CD14-positive monocyte (primary cell): ENCODE measurements around the gene TRAPPC14. TPM values are rescaled to one million over a fixed set of nuclear protein-coding genes. Genes with fewer than 3 reads are reported as not detected.

Experiments used
- DNase-seq, 3 donors: peaks; one replicate each; pipeline ENCODE4 v3.0.0-alpha.2; 2011 to 2022
- H2AFZ ChIP-seq: 2 replicates; pipeline ENCODE4 v1.6.0; 2012; ENCODE audit warnings: mild to moderate bottlenecking, low read depth, low read length, inconsistent platforms; ENCODE audit not compliant: insufficient read depth, poor library complexity, severe bottlenecking
- H3K27ac ChIP-seq, 2 donors: 1 replicate in 1 of 2; 2 replicates in 1 of 2; pipeline ENCODE4 v1.5.1; 2012 to 2013; ENCODE audit warnings: low read length in 2 of 2, control low read depth in 1 of 2, inconsistent platforms in 1 of 2, low read depth in 1 of 2, mild to moderate bottlenecking in 1 of 2
- H3K27me3 ChIP-seq, 2 donors: one replicate each; pipeline versions ENCODE4 v1.6.0 to v1.6.1; 2011 to 2013; ENCODE audit warnings: low read length in 2 of 2; ENCODE audit not compliant: control insufficient read depth in 2 of 2, insufficient read depth in 2 of 2
- H3K36me3 ChIP-seq, 2 donors: replicated peaks in 1 of 2; 1 replicate in 1 of 2; 2 replicates in 1 of 2; pipeline versions ENCODE4 v1.5.1 to v1.6.1; 2012 to 2013; ENCODE audit warnings: low read length in 2 of 2, control low read depth in 1 of 2, inconsistent platforms in 1 of 2, mild to moderate bottlenecking in 1 of 2; ENCODE audit not compliant: insufficient read depth in 2 of 2, control insufficient read depth in 1 of 2
- H3K4me1 ChIP-seq, 2 donors: 1 replicate in 1 of 2; 2 replicates in 1 of 2; pipeline versions ENCODE4 v1.5.1 to v1.6.1; 2012 to 2013; ENCODE audit warnings: low read length in 2 of 2, control low read depth in 1 of 2, inconsistent platforms in 1 of 2, mild to moderate bottlenecking in 1 of 2, moderate library complexity in 1 of 2; ENCODE audit not compliant: insufficient read depth in 2 of 2, control insufficient read depth in 1 of 2
- H3K4me2 ChIP-seq: replicated peaks from 2 replicates; pipeline ENCODE3; 2012; ENCODE audit warnings: low read length, moderate library complexity, mild to moderate bottlenecking; ENCODE audit not compliant: poor library complexity, severe bottlenecking; ENCODE audit errors: extremely low read depth
- H3K4me3 ChIP-seq, 3 experiments: fragments of 200-600 bp in 1 of 3; sonication (generic) in 1 of 3; replicated peaks in 1 of 3; 1 replicate in 2 of 3; 2 replicates in 1 of 3; pipeline ENCODE4 v1.5.1; 2011 to 2013; ENCODE audit warnings: low read length in 3 of 3, mild to moderate bottlenecking in 3 of 3, control low read depth in 2 of 3, low read depth in 2 of 3, inconsistent platforms in 1 of 3, moderate library complexity in 1 of 3
- H3K79me2 ChIP-seq: 2 replicates; pipeline ENCODE4 v1.6.0; 2012; ENCODE audit warnings: mild to moderate bottlenecking, control low read depth, inconsistent platforms, low read length, moderate library complexity; ENCODE audit not compliant: insufficient read depth
- H3K9ac ChIP-seq: 2 replicates; pipeline ENCODE4 v1.6.0; 2017; ENCODE audit warnings: low read length, mild to moderate bottlenecking; ENCODE audit not compliant: insufficient read depth, poor library complexity, severe bottlenecking
- H3K9me3 ChIP-seq, 2 donors: replicated peaks in 1 of 2; 1 replicate in 1 of 2; 2 replicates in 1 of 2; pipeline versions ENCODE4 v1.5.1 to v1.6.1; 2012 to 2013; ENCODE audit warnings: low read length in 2 of 2, control low read depth in 1 of 2; ENCODE audit not compliant: control insufficient read depth in 1 of 2, insufficient read depth in 1 of 2
- H4K20me1 ChIP-seq: 2 replicates; pipeline ENCODE4 v1.6.0; 2012; ENCODE audit warnings: mild to moderate bottlenecking, low read length, control low read depth, moderate library complexity; ENCODE audit not compliant: insufficient read depth
- H3K27ac Mint-ChIP-seq, 7 donors: one replicate each; pipeline ENCODE4 v1.8.0; 2020; ENCODE audit warnings: mild to moderate bottlenecking in 7 of 7, mixed read lengths in 7 of 7, moderate library complexity in 6 of 7, inconsistent platforms in 2 of 7
- H3K27me3 Mint-ChIP-seq, 3 donors: one replicate each; pipeline ENCODE4 v1.8.0; 2021 to 2022; ENCODE audit warnings: low read depth in 3 of 3, mild to moderate bottlenecking in 3 of 3, mixed read lengths in 3 of 3, moderate library complexity in 3 of 3, inconsistent platforms in 1 of 3
- H3K36me3 Mint-ChIP-seq, 2 donors: one replicate each; pipeline ENCODE4 v1.8.0; 2020; ENCODE audit warnings: mixed read lengths in 2 of 2, inconsistent platforms in 1 of 2, mild to moderate bottlenecking in 1 of 2
- H3K4me1 Mint-ChIP-seq: one replicate; pipeline ENCODE4 v1.8.0; 2020; ENCODE audit warnings: mild to moderate bottlenecking, mixed read lengths
- H3K4me3 Mint-ChIP-seq, 2 donors: one replicate each; pipeline ENCODE4 v1.8.0; 2020; ENCODE audit warnings: mild to moderate bottlenecking in 2 of 2, mixed read lengths in 2 of 2, moderate library complexity in 1 of 2
- H3K9me3 Mint-ChIP-seq, 7 donors: one replicate each; pipeline ENCODE4 v1.8.0; 2020 to 2022; ENCODE audit warnings: mixed read lengths in 7 of 7, mild to moderate bottlenecking in 6 of 7, moderate library complexity in 6 of 7, inconsistent platforms in 2 of 7
- CTCF ChIP-seq: fragments of 200-600 bp; IDR thresholded peaks from one replicate; pipeline ENCODE4 v1.8.0; 2022; ENCODE audit warnings: antibody characterized with exemption, mild to moderate bottlenecking
- WGBS: methylation state at CpG from one replicate; pipeline ENCODE4 v1.1.5; 2013; ENCODE audit warnings: missing lambda C conversion rate; ENCODE audit not compliant: insufficient coverage; 5-methylcytosine and 5-hydroxymethylcytosine counted together
- intact Hi-C, 2 donors: fragments of 100-400 bp; cut with micrococcal nuclease; formaldehyde crosslinking; loops; one replicate each; pipeline versions ENCODE4 v1.15.0 to v1.15.1; 2023
- polyA plus RNA-seq, 3 donors: library from polyadenylated mRNA; depleted of rRNA in 1 of 3; unstranded in 2 of 3; stranded (reverse) in 1 of 3; fragments of 300-500 nt in 2 of 3; fragments of >200 nt in 1 of 3; fragmentation: Illumina TruSeq in 2 of 3; gene quantifications; 1 replicate in 2 of 3; 2 replicates in 1 of 3; pipeline ENCODE4 v1.2.3, GENCODE V29; 2012 to 2021

TRAPPC14 gene
- polyA plus RNA-seq, 3 donors = 1.0 to 38.4 (median 1.6) TPM

GRCh38 chr7:100163006-100163531 lies 4.5 kb upstream of the TRAPPC14 start:
- 97% methylated on average over 5 of the region's 6 CpGs for whole genome bisulfite sequencing
- peaks cover 23% of the 10 kb centered on the region in 2 donors for H3K4me1 ChIP-seq
- H3K27ac ChIP-seq = no peak overlapping the region
- H3K9me3 Mint-ChIP-seq = peaks cover 0 to 8% (median 2%) of the 10 kb centered on the region in 7 donors
- intact Hi-C loops = no loop called here
- H3K27me3 ChIP-seq = peaks cover 15 to 27% of the 10 kb centered on the region in 2 donors
- peaks cover 31 to 53% (median 43%) of the 10 kb centered on the region in 3 donors for H3K27me3 Mint-ChIP-seq
- no peak for DNase-seq
- H3K36me3 Mint-ChIP-seq = peaks cover 0 to 4% of the 10 kb centered on the region in 2 donors
- no peaks in the 10 kb centered on the region for H3K36me3 ChIP-seq
- no peak overlapping the region for H3K27ac Mint-ChIP-seq
- H4K20me1 ChIP-seq = no peaks in the 10 kb centered on the region
- H2AFZ ChIP-seq = no peak overlapping the region
- H3K4me2 ChIP-seq = no peak overlapping the region
- H3K9me3 ChIP-seq = peaks cover 0 to 6% of the 10 kb centered on the region in 2 donors
- H3K4me3 Mint-ChIP-seq = no peak overlapping the region
- H3K4me3 ChIP-seq = no peak overlapping the region
- TF ChIP-seq CTCF = no peak
- H3K9ac ChIP-seq = no peak overlapping the region
- H3K79me2 ChIP-seq = peaks cover 5% of the 10 kb centered on the region
- H3K4me1 Mint-ChIP-seq = peaks cover 25% of the 10 kb centered on the region

GRCh38 chr7:100160067-100160466 lies 1.5 kb upstream of the TRAPPC14 start:
- H3K9me3 Mint-ChIP-seq = no peaks in the 10 kb centered on the region
- 98% methylated on average over 13 of the region's 18 CpGs for WGBS
- H3K27ac Mint-ChIP-seq = no peak overlapping the region
- Histone ChIP-seq H3K4me3 (no peak overlapping the region), H3K4me2 (no peak overlapping the region), H2AFZ (no peak overlapping the region), H3K4me1 (peaks cover 29 to 38% of the 10 kb centered on the region in 2 donors), H4K20me1 (peaks cover 30% of the 10 kb centered on the region), H3K27me3 (peaks cover 0 to 4% of the 10 kb centered on the region in 2 donors), H3K79me2 (peaks cover 33% of the 10 kb centered on the region), H3K9ac (no peak overlapping the region), H3K36me3 (peaks cover 17 to 18% of the 10 kb centered on the region in 2 donors), H3K27ac (no peak overlapping the region), H3K9me3 (no peaks in the 10 kb centered on the region)
- H3K4me3 Mint-ChIP-seq = no peak overlapping the region
- TF ChIP-seq CTCF = no peak
- intact Hi-C loops = no loop called here
- no peak for DNase-seq
- H3K27me3 Mint-ChIP-seq = peaks cover 9 to 24% (median 19%) of the 10 kb centered on the region in 3 donors
- peaks cover 32% of the 10 kb centered on the region for H3K4me1 Mint-ChIP-seq
- H3K36me3 Mint-ChIP-seq = peaks cover 18 to 26% of the 10 kb centered on the region in 2 donors
